Measurements from ENCODE around the gene AP1G2.

- TF ChIP-seq ZNF274 (IDR thresholded peaks at IDR 0.05; ENCODE audit: low read depth, low read length) (no peak), POLR2AphosphoS5 (IDR thresholded peaks at IDR 0.05; ENCODE audit: low read depth, low read length) (no peak), EZH2 (IDR thresholded peaks at IDR 0.05) (no peak), CTCF (IDR thresholded peaks at IDR 0.05 in 2 of 3, conservative IDR thresholded peaks at IDR 0.05 in 1 of 3; ENCODE audit: borderline replicate concordance in 1 of 3, insufficient read depth in 1 of 3, low read depth in 2 of 3, low read length in 2 of 3) (no peak), ZBTB33 (IDR thresholded peaks at IDR 0.05; ENCODE audit: extremely low read depth, insufficient replicate concordance, low read length) (no peak), REST (IDR thresholded peaks at IDR 0.05; ENCODE audit: low read depth) (no peak), EGR1 (IDR thresholded peaks at IDR 0.05; ENCODE audit: low read depth) (no peak), SP1 (IDR thresholded peaks at IDR 0.05; ENCODE audit: low read depth) (no peak), MAX (IDR thresholded peaks at IDR 0.05) (no peak), EZH2phosphoT487 (IDR thresholded peaks at IDR 0.05; ENCODE audit: borderline replicate concordance) (no peak), ZFX (IDR thresholded peaks at IDR 0.05) (no peak), POLR2A (IDR thresholded peaks at IDR 0.05; ENCODE audit: borderline replicate concordance, extremely low read depth, insufficient read depth, insufficient read length) (no peak), RAD21 (IDR thresholded peaks at IDR 0.05; ENCODE audit: low read depth) (no peak)
These were observed 27.5 kb downstream of the AP1G2 start for GRCh38 chr14:23540141-23540469.
